Prostate gland (tissue), 2 donors: Measurements from ENCODE around the gene MCM3AP. TPM values are rescaled to one million over a fixed set of nuclear protein-coding genes. Genes with fewer than 3 reads are reported as not detected.

Experiments
- DNase-seq: peaks from one replicate; pipeline ENCODE4 v3.0.0-alpha.2; 2019; ENCODE audit warnings: low spot score
- H3K27ac ChIP-seq, 2 donors: fragments of 200-600 bp; sonication (generic); 2 replicates each; pipeline ENCODE4 v1.5.1; 2017 to 2019
- H3K27me3 ChIP-seq: fragments of 200-600 bp; sonication (generic); replicated peaks from 2 replicates; pipeline ENCODE4 v1.5.1; 2019; ENCODE audit not compliant: insufficient read depth
- H3K36me3 ChIP-seq, 2 donors: fragments of 200-600 bp; sonication (generic); 1 replicate in 1 of 2; 2 replicates in 1 of 2; pipeline versions ENCODE4 v1.5.1 to v1.8.1; 2017 to 2019
- H3K4me1 ChIP-seq: fragments of 200-600 bp; sonication (generic); replicated peaks from 2 replicates; pipeline ENCODE4 v1.5.1; 2019
- H3K4me3 ChIP-seq, 2 donors: fragments of 200-600 bp; sonication (generic); 2 replicates each; pipeline ENCODE4 v1.5.1; 2017 to 2019
- H3K9me3 ChIP-seq: fragments of 200-600 bp; sonication (generic); 2 replicates; pipeline ENCODE4 v1.5.1; 2017
- CTCF ChIP-seq, 4 experiments: fragments of 200-600 bp in 2 of 4; fragments of 450-650 bp in 2 of 4; sonication (generic) in 2 of 4; IDR thresholded peaks; 1 replicate in 3 of 4; 2 replicates in 1 of 4; pipeline ENCODE4 v1.5.1; 2016 to 2019; ENCODE audit warnings: antibody characterized with exemption in 4 of 4, mild to moderate bottlenecking in 2 of 4, moderate library complexity in 2 of 4
- POLR2A ChIP-seq: fragments of 450-650 bp; IDR thresholded peaks from one replicate; pipeline ENCODE4 v1.6.1; 2016; ENCODE audit warnings: antibody characterized with exemption, mild to moderate bottlenecking
- POLR2AphosphoS5 ChIP-seq: sonication (generic); formaldehyde crosslinking; IDR thresholded peaks from one replicate; pipeline ENCODE4 v1.6.1; 2017; ENCODE audit warnings: antibody characterized with exemption
- WGBS: methylation state at CpG from one replicate; pipeline ENCODE4 v1.1.5; 2018; 5-methylcytosine and 5-hydroxymethylcytosine counted together
- intact Hi-C: fragments of 100-400 bp; cut with DNase I; formaldehyde crosslinking; loops from one replicate; pipeline ENCODE4 v1.14.2; 2022
- total RNA-seq, 2 donors: library from RNA; depleted of rRNA; stranded (reverse); fragments of >200 nt; gene quantifications; one replicate each; pipeline ENCODE4 v1.1.0, GENCODE V29; 2016

MCM3AP gene
- total RNA-seq, 2 donors from 2014 or later: 107 to 120 TPM

DNA sequence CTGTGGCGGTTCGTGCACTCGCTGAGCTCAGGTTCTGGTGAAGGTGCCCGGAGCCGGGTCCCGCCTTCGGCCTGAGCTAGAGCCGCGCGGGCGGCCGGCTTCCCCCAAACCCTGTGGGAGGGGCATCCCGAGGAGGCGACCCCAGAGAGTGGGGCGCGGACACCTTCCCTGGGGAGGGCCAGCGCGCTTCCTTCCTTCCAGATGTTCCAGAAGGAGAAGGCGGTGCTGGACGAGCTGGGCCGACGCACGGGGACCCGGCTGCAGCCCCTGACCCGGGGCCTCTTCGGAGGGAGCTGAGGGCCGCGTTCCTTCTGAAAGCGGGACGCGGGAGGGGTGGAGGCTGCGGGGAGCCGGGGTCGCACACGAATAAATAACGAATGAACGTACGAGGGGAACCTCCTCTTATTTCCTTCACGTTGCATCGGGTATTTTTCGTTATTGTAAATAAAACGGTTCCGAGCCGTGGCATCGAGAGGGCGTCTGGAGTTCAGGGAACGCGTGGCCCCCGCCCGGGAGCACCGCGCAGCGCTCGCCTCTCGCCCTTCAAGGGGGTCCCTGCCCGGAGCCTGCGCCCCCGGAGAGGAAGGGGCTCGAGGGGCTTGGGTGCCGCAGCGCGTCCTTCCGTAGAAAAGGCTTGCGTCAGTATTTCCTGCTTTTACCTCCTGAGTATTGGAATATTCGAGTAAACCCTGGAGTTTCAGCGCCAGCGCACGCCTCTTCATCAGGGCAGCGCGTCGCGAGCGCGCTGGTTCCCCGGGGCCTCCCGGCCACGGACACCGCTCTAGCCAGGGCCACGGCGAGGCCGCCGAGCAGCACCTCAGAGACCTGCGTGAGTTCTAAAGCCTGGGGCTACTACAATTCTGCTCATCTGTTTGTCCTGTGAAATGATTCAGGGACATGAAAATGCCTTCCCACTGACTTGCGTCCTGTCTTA is 12.2 kb upstream of the MCM3AP start:
- no peak for DNase-seq
- peak overlapping the region; percentile 14 to 29 for H3K4me3 ChIP-seq
- WGBS: 5% methylated on average over 83 of the region's 84 CpGs
- no peaks in the 10 kb centered on the region for H3K4me1 ChIP-seq
- no peaks in the 10 kb centered on the region for H3K27me3 ChIP-seq
- H3K27ac ChIP-seq: peak overlapping the region; percentile 24 to 26
- intact Hi-C loops: no loop called here
- H3K9me3 ChIP-seq: no peaks in the 10 kb centered on the region
- H3K36me3 ChIP-seq: no peaks in the 10 kb centered on the region
- TF ChIP-seq POLR2A: peak; percentile 17
- no peak for TF ChIP-seq POLR2AphosphoS5
- TF ChIP-seq CTCF (IDR thresholded peaks at IDR 0.05): no peak

GRCh38 chr21:46295996-46296752 is 10.8 kb upstream of the MCM3AP start:
- no peaks in the 10 kb centered on the region for H3K9me3 ChIP-seq
- 38% methylated on average over 27 of the region's 29 CpGs for WGBS
- H3K27ac ChIP-seq: no peak overlapping the region
- intact Hi-C loops: no loop called here
- H3K4me3 ChIP-seq: no peak overlapping the region
- TF ChIP-seq POLR2A (no peak), CTCF (IDR thresholded peaks at IDR 0.05) (no peak), POLR2AphosphoS5 (no peak)
- H3K27me3 ChIP-seq: no peaks in the 10 kb centered on the region
- no peaks in the 10 kb centered on the region for H3K4me1 ChIP-seq
- H3K36me3 ChIP-seq: no peaks in the 10 kb centered on the region
- no peak for DNase-seq

DNA sequence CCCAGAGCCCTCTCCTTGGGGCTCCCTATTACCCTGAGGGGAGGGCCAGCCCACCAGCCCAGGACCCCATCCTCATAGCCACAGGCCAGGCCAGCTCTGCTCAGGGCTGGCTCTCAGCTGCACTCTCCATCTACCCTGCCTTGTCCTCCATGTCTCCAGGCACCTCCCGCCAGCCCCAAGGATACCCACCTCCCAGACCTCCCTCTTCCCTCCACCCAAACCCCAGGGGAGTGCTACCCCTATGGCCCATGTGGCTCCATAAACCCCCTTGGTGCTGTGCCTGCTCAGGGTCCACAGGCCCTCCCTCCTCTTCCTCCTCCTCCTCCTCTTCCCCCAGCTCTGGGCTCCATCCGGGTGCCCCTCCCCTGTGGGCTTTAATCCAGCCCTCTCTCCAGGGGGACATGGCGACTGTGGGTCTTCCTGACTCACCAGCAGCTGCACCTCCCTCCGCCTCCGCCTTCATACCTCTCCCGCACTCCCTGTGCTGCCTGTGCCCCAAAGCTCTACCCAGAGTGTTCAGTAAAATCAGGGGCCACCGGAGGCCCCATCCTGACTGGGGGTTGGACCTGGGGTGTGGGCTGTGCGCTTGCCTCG is 9.9 kb upstream of the MCM3AP start:
- TF ChIP-seq CTCF (IDR thresholded peaks at IDR 0.05): no peak
- no peak for TF ChIP-seq POLR2AphosphoS5
- no peak for TF ChIP-seq POLR2A
- intact Hi-C loops: no loop called here

GRCh38 chr21:46294647-46295176 is 9.3 kb upstream of the MCM3AP start:
- Histone ChIP-seq H3K27me3 (no peaks in the 10 kb centered on the region), H3K9me3 (no peaks in the 10 kb centered on the region), H3K36me3 (no peaks in the 10 kb centered on the region), H3K4me1 (no peaks in the 10 kb centered on the region), H3K4me3 (no peak overlapping the region), H3K27ac (no peak overlapping the region)
- intact Hi-C loops: no loop called here
- TF ChIP-seq POLR2AphosphoS5 (no peak), POLR2A (no peak), CTCF (IDR thresholded peaks at IDR 0.05) (no peak)
- DNase-seq: no peak
- WGBS: 64% methylated on average over 10 of the region's 10 CpGs

More for the DNA sequence above, 9.9 kb upstream of the MCM3AP start:
- Histone ChIP-seq H3K27me3 (no peaks in the 10 kb centered on the region), H3K9me3 (no peaks in the 10 kb centered on the region), H3K4me3 (no peak overlapping the region), H3K4me1 (no peaks in the 10 kb centered on the region), H3K27ac (no peak overlapping the region), H3K36me3 (no peaks in the 10 kb centered on the region)
- WGBS: 47% methylated on average over 9 of the region's 9 CpGs
- DNase-seq: no peak
